ENCODE data around the gene KCNMA1. TPM values are rescaled to one million over a fixed set of nuclear protein-coding genes. Genes with fewer than 3 reads are reported as not detected.

Gene KCNMA1
- total RNA-seq, 1 experiment from 2014 or later, result 143 TPM

GRCh38 chr10:77597560-77597959, 40.0 kb downstream of the KCNMA1 start:
- ChIA-PET POLR2A (ENCODE audit: unreplicated experiment) (no interaction called here), CTCF (no interaction called here)
- Histone ChIP-seq H3K79me2 (ENCODE audit: low read length) (peaks cover 84% of the 10 kb centered on the region), H3K9ac (ENCODE audit: low read length) (no peak overlapping the region), H3K9me2 (replicated peaks; ENCODE audit: low read length) (no peaks in the 10 kb centered on the region), H2AFZ (ENCODE audit: low read length) (no peak overlapping the region), H3K4me3 (ENCODE audit: low read length) (no peak overlapping the region), H3K27me3 (ENCODE audit: low read length) (no peaks in the 10 kb centered on the region), H4K20me1 (ENCODE audit: low read length) (no peaks in the 10 kb centered on the region), H3K4me2 (ENCODE audit: low read length) (no peak overlapping the region), H3K4me1 (ENCODE audit: insufficient read depth, low read length) (peaks cover 28% of the 10 kb centered on the region), H3K36me3 (ENCODE audit: low read depth, low read length) (no peaks in the 10 kb centered on the region), H3K9me3 (ENCODE audit: low read length) (no peaks in the 10 kb centered on the region), H3F3A (ENCODE audit: low read length, unreplicated experiment) (no peaks in the 10 kb centered on the region), H3K27ac (ENCODE audit: low read length) (no peak overlapping the region)
- DNase-seq (no peak), ATAC-seq (no peak)
- intact Hi-C loops (cut with micrococcal nuclease), result no loop called here
- BruUV-seq (replicated peaks), result no TSS peak
- TF ChIP-seq EZH2phosphoT487 (IDR thresholded peaks at IDR 0.05; ENCODE audit: borderline replicate concordance, low read length) (no peak), CTCF (conservative IDR thresholded peaks at IDR 0.05; ENCODE audit: low read depth, low read length) (no peak), EZH2 (IDR thresholded peaks at IDR 0.05; ENCODE audit: low read length, unreplicated experiment) (no peak)

DNA sequence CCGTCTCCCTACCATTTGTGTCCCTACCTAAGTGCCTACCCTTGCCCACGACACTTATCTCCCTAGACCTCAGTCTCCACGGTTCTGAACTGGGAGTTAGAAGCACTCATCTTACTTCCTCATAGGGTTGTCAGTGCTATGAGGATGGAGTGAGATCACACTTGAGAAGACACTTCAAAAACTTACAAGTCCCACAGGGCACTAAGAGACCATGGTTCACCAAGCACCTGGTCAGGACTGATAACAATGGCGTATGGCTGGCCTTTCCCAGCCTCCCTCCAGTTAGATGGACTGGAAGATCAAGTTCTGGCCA, 43.2 kb downstream of the KCNMA1 start:
- TF ChIP-seq CTCF (conservative IDR thresholded peaks at IDR 0.05; ENCODE audit: low read depth, low read length), result no peak
- TF ChIP-seq EZH2 (IDR thresholded peaks at IDR 0.05; ENCODE audit: low read length, unreplicated experiment), result no peak
- TF ChIP-seq EZH2phosphoT487 (IDR thresholded peaks at IDR 0.05; ENCODE audit: borderline replicate concordance, low read length), result no peak
- BruUV-seq (replicated peaks), result no TSS peak
- ChIA-PET CTCF (no interaction called here), POLR2A (ENCODE audit: unreplicated experiment) (no interaction called here)
- no peaks in the 10 kb centered on the region for H3K9me2 ChIP-seq (replicated peaks; ENCODE audit: low read length)
- H3K4me3 ChIP-seq (ENCODE audit: low read length), result no peak overlapping the region
- no peaks in the 10 kb centered on the region for H3K9me3 ChIP-seq (ENCODE audit: low read length)
- H3K9ac ChIP-seq (ENCODE audit: low read length), result no peak overlapping the region
- no peaks in the 10 kb centered on the region for H4K20me1 ChIP-seq (ENCODE audit: low read length)
- no peaks in the 10 kb centered on the region for H3F3A ChIP-seq (ENCODE audit: low read length, unreplicated experiment)
- no peaks in the 10 kb centered on the region for H3K36me3 ChIP-seq (ENCODE audit: low read depth, low read length)
- intact Hi-C loops (cut with micrococcal nuclease), result loop anchor here (5.0 kb wide), 1 partner anchor 202 kb away; no protein-coding TSS in a partner anchor
- no peak overlapping the region for H2AFZ ChIP-seq (ENCODE audit: low read length)
- H3K27me3 ChIP-seq (ENCODE audit: low read length), result no peaks in the 10 kb centered on the region
- H3K4me2 ChIP-seq (ENCODE audit: low read length), result no peak overlapping the region
- H3K4me1 ChIP-seq (ENCODE audit: insufficient read depth, low read length), result peaks cover 34% of the 10 kb centered on the region
- peaks cover 77% of the 10 kb centered on the region for H3K79me2 ChIP-seq (ENCODE audit: low read length)
- ATAC-seq (no peak), DNase-seq (no peak)
- peak overlapping the region; percentile 74 for H3K27ac ChIP-seq (ENCODE audit: low read length)

DNA sequence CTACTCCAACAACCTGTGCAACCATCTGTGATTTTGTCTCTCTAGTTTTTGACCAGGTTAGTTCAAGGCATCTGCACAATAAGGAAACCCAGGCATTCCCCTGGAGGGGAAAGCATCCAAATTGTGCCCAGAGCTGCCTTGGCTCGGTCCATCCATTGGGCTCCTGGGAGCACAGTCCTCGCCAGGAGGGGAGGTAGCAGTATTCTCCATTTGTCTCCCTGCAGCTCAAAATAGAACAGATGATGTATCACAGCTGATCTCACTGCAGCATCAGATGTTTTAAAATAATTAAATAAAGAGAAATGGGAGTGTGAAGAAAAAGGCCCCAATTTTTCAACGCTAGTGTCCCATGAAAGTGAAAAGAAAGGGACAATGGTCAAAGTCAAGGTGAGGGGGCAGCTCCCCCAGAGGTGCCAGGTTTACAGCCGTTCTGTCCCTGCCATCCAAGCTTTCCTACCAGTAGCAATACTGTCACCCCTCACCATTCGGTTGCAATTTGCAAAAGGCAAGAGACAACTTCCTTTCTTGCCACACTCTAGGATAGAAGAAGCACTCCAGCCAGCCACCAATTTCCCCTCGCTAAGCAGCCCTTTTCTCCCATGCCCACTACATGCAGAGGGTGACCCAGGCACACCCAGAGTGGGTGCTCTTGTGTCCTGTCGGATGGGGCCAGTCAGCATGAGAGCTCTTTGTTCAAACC, 43.7 kb downstream of the KCNMA1 start:
- Histone ChIP-seq H3K27ac (ENCODE audit: low read length) (peak overlapping the region; percentile 74), H3K27me3 (ENCODE audit: low read length) (no peaks in the 10 kb centered on the region), H3K9me2 (replicated peaks; ENCODE audit: low read length) (no peaks in the 10 kb centered on the region), H3K4me1 (ENCODE audit: insufficient read depth, low read length) (peaks cover 34% of the 10 kb centered on the region), H2AFZ (ENCODE audit: low read length) (no peak overlapping the region), H3K4me3 (ENCODE audit: low read length) (no peak overlapping the region), H4K20me1 (ENCODE audit: low read length) (no peaks in the 10 kb centered on the region), H3K36me3 (ENCODE audit: low read depth, low read length) (no peaks in the 10 kb centered on the region), H3K9me3 (ENCODE audit: low read length) (no peaks in the 10 kb centered on the region), H3K79me2 (ENCODE audit: low read length) (peaks cover 75% of the 10 kb centered on the region), H3K9ac (ENCODE audit: low read length) (peak overlapping the region; percentile 65), H3F3A (ENCODE audit: low read length, unreplicated experiment) (no peaks in the 10 kb centered on the region), H3K4me2 (ENCODE audit: low read length) (peak overlapping the region; percentile 32)
- ATAC-seq (no peak), DNase-seq (no peak)
- no TSS peak for BruUV-seq (replicated peaks)
- intact Hi-C loops (cut with micrococcal nuclease), result loop anchor here (5.0 kb wide), 1 partner anchor 202 kb away; no protein-coding TSS in a partner anchor
- ChIA-PET CTCF (no interaction called here), POLR2A (ENCODE audit: unreplicated experiment) (no interaction called here)
- no peak for TF ChIP-seq EZH2phosphoT487 (IDR thresholded peaks at IDR 0.05; ENCODE audit: borderline replicate concordance, low read length)
- TF ChIP-seq EZH2 (IDR thresholded peaks at IDR 0.05; ENCODE audit: low read length, unreplicated experiment), result no peak

Data from PC-3 (cell line).